ENCODE data around the gene BBOX1. TPM values are rescaled to one million over a fixed set of nuclear protein-coding genes. Genes with fewer than 3 reads are reported as not detected.
"Not testable (repeated sequence)": the region's sequence is repeated elsewhere in the genome, so short reads cannot be mapped to it uniquely, and the experiment has no call there.

Gene BBOX1
- total RNA-seq, 2 donors from 2014 or later: not detected

DNA sequence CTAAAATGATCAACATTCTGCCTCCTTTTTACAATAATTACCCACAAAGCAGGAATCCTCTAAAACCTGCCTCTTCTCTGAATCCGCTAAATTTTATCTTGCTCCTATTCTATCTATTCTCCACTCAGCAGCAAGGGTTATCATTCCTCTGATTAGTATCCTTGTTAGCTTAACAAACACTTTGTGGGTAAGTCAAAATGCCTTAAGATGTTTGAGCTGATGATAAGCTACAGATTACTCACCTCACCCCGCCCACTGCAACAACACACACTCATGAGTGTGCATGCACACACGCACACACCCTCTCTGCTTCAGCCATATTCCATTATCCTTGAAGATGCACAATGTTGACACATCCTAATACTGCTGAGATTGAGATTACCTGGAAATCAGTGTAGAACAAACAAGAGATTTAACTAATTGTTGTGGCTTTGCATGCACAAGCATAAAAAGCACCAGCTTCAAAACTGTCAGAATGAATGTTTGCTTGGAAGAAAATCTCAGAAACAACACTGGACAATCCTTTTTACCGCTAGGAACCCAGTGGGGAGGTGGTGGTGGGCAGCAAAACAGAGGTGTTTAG is 130.9 kb downstream of the BBOX1 start:
- Histone ChIP-seq H3K4me1 (no peaks in the 10 kb centered on the region), H3K27me3 (no peaks in the 10 kb centered on the region), H3K9me3 (no peaks in the 10 kb centered on the region), H3K27ac (no peak overlapping the region), H3K9ac (ENCODE audit: low read depth in 2 of 2, low read length in 2 of 2) (no peak overlapping the region), H3K36me3 (no peaks in the 10 kb centered on the region), H3K4me3 (no peak overlapping the region)
- intact Hi-C loops (cut with DNase I): no loop called here
- TF ChIP-seq, protein P1, sequence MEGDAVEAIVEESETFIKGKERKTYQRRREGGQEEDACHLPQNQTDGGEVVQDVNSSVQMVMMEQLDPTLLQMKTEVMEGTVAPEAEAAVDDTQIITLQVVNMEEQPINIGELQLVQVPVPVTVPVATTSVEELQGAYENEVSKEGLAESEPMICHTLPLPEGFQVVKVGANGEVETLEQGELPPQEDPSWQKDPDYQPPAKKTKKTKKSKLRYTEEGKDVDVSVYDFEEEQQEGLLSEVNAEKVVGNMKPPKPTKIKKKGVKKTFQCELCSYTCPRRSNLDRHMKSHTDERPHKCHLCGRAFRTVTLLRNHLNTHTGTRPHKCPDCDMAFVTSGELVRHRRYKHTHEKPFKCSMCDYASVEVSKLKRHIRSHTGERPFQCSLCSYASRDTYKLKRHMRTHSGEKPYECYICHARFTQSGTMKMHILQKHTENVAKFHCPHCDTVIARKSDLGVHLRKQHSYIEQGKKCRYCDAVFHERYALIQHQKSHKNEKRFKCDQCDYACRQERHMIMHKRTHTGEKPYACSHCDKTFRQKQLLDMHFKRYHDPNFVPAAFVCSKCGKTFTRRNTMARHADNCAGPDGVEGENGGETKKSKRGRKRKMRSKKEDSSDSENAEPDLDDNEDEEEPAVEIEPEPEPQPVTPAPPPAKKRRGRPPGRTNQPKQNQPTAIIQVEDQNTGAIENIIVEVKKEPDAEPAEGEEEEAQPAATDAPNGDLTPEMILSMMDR (IDR thresholded peaks at IDR 0.05): no peak
- no peak for DNase-seq

DNA sequence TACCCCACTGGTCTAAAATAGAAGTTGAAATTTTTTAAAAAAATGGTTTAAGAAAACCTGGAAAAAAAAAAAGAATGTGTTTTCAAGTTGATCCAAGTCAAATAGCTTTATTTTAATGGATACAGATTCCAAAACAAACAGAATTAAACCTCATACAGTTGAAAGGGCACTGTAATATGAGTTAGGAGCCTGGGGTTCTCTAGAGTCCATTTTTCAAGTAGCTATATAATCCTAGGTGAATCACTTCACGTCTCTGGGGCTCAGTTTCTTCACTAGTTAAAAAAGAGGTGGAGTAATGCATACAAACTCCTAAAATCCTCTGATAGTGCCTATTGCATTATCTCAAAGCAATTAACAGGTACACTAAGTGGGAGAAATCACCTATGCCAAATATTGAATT is 132.9 kb downstream of the BBOX1 start:
- intact Hi-C loops (cut with DNase I): no loop called here
- H3K4me1 ChIP-seq: no peaks in the 10 kb centered on the region

DNA sequence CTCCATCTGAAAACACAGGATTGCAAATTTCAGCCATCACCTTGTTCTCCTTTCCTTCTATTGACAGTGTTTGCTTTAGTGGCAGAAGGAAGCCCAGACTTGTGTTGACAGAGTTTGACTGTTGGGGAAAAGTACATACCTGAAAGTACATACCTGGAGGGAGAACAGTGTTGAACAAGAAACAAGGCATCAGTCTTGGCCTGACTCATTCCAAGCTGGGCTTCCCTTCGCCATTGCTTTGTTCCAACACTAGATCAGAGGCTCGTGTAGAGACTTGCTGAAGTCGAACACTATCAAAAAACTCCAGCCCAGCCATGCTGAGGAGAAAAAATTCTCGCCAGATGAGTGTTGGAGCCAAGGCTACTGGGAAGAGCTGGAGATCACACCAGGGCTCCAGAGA is 133.4 kb downstream of the BBOX1 start:
- DNase-seq: no peak
- Histone ChIP-seq H3K36me3 (no peaks in the 10 kb centered on the region), H3K4me1 (no peaks in the 10 kb centered on the region), H3K27ac (no peak overlapping the region), H3K9ac (ENCODE audit: low read depth in 2 of 2, low read length in 2 of 2) (no peak overlapping the region), H3K27me3 (no peaks in the 10 kb centered on the region), H3K4me3 (no peak overlapping the region), H3K9me3 (no peaks in the 10 kb centered on the region)
- TF ChIP-seq, protein P1 (IDR thresholded peaks at IDR 0.05): no peak
- intact Hi-C loops (cut with DNase I): no loop called here

More for the DNA sequence above, 132.9 kb downstream of the BBOX1 start:
- no peak overlapping the region for H3K27ac ChIP-seq
- no peaks in the 10 kb centered on the region for H3K36me3 ChIP-seq
- no peak overlapping the region for H3K9ac ChIP-seq (ENCODE audit: low read depth in 2 of 2, low read length in 2 of 2)
- TF ChIP-seq, protein P1 (IDR thresholded peaks at IDR 0.05): no peak
- no peaks in the 10 kb centered on the region for H3K27me3 ChIP-seq
- H3K4me3 ChIP-seq: no peak overlapping the region
- DNase-seq: no peak
- H3K9me3 ChIP-seq: no peaks in the 10 kb centered on the region

DNA sequence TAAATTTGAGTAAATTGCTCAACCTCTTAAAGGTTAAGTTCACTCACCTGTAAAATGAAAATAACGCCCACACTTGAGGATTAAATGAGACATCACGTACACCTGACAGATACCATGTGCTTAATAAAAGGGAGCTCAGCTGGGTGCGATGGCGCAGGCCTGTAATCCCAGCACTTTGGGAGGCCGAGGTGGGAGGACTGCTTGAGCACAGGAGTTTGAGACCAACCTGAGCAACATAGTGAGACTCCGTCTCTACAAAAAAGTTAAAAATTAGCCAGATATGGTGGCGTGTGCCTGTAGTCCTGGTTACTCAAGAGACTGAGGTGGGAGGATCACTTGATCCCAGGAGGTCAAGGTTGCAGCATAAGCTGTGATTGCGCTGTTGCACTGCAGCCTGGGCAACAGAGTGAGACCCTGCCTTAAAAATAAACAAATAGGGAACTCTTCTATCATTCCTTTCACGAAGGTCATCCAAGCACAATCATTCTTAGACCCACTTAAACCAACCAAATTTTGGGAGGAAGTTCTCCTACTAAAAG is 134.1 kb downstream of the BBOX1 start:
- intact Hi-C loops (cut with DNase I): no loop called here
- Histone ChIP-seq H3K36me3 (no peaks in the 10 kb centered on the region), H3K4me1 (no peaks in the 10 kb centered on the region), H3K4me3 (no peak overlapping the region), H3K27ac (no peak overlapping the region), H3K9me3 (no peaks in the 10 kb centered on the region), H3K27me3 (no peaks in the 10 kb centered on the region), H3K9ac (ENCODE audit: low read depth in 2 of 2, low read length in 2 of 2) (no peak overlapping the region)
- DNase-seq: no peak
- TF ChIP-seq, protein P1 (IDR thresholded peaks at IDR 0.05): no peak

DNA sequence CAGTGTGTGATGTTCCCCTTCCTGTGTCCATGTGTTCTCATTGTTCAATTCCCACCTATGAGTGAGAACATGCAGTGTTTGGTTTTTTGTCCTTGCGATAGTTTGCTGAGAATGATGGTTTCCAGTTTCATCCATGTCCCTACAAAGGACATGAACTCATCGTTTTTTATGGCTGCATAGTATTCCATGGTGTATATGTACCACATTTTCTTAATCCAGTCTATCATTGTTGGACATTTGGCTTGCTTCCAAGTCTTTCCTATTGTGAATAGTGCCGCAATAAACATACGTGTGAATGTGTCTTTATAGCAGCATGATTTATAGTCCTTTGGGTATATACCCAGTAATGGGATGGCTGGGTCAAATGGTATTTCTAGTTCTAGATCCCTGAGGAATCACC is 134.9 kb downstream of the BBOX1 start:
- H3K4me3 ChIP-seq; H3K9me3 ChIP-seq; H3K36me3 ChIP-seq; H3K9ac ChIP-seq (ENCODE audit: low read depth in 2 of 2, low read length in 2 of 2); H3K4me1 ChIP-seq; H3K27ac ChIP-seq; DNase-seq; intact Hi-C loops (cut with DNase I); H3K27me3 ChIP-seq: not testable (repeated sequence)

Other genes with a start within 250 kb of the BBOX1 start
- 1 to 10 TPM in 1 of 2 donors, under 1 TPM in 1; 0.25 to 3.3 TPM for gene FIBIN, start 46.7 kb upstream of the BBOX1 start, total RNA-seq

Data from colonic mucosa (tissue), 4 donors.